ENCODE results near the gene MTFR2.
"Not testable (repeated sequence)": the region's sequence is repeated elsewhere in the genome, so short reads cannot be mapped to it uniquely, and the experiment has no call there.

The MTFR2 gene

DNA sequence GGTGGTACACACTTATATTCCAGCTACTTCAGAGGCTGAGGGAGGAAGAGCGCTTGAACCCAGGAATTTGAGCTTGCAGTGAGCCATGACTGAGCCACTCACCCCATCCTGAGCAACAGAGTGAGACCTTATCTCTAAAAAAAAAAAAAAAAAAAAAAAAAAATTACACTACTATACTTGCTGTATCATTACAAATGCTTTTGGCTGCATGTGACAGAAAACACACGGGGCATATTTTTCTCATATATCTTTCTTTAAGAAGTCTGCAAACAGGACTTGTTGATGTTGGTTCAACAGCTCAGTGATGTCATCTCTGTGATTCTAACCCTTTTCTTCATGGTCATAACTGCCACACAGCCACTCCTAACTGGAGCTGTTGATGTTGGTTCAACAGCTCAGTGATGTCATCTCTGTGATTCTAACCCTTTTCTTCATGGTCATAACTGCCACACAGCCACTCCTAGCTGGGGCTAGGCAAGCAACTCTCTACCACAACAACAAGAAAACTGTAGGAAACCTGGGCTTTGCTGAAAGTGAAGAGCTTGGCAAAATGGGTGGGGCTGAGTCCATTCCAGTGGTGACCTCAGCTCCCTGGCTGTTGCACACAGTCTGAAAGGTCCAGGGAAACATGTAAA lies 19.8 kb downstream of the MTFR2 start:
- no peak overlapping the region for H3K9ac ChIP-seq (ENCODE audit: low read length)
- H3K27ac ChIP-seq (ENCODE audit: low read length), result no peak overlapping the region
- no peaks in the 10 kb centered on the region for H3K36me3 ChIP-seq (ENCODE audit: control insufficient read depth, low read depth, low read length)
- no peak overlapping the region for H3K4me3 ChIP-seq (ENCODE audit: low read length)
- H3K27me3 ChIP-seq (ENCODE audit: control insufficient read depth, insufficient read depth, low read length), result no peaks in the 10 kb centered on the region
- H3K4me1 ChIP-seq (ENCODE audit: control insufficient read depth, low read depth, low read length), result no peaks in the 10 kb centered on the region
- no peaks in the 10 kb centered on the region for H3K9me3 ChIP-seq (ENCODE audit: control insufficient read depth, low read depth, low read length)

DNA sequence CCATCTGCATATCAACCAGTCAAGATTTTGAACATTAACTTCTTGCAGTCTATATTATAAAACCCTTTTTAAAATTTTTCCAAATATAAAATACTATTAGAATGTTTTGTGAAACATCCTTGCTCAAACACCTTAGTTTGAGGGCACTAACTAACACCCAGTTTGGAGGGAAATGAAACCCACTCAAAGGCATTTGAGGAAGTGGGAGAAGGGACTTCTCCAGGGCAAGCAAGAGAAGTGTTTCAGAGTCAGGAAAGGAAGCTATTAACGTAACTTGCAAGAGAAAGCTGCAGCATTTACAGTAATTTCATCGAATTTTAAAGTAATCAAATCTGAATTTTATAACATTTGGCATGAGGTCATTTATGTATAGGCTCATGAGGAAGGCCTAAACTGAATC lies 21.3 kb downstream of the MTFR2 start:
- no peaks in the 10 kb centered on the region for H3K4me1 ChIP-seq (ENCODE audit: control insufficient read depth, low read depth, low read length)
- H3K27ac ChIP-seq (ENCODE audit: low read length), result no peak overlapping the region
- no peak overlapping the region for H3K9ac ChIP-seq (ENCODE audit: low read length)
- H3K9me3 ChIP-seq (ENCODE audit: control insufficient read depth, low read depth, low read length), result no peaks in the 10 kb centered on the region
- H3K27me3 ChIP-seq (ENCODE audit: control insufficient read depth, insufficient read depth, low read length), result no peaks in the 10 kb centered on the region
- no peaks in the 10 kb centered on the region for H3K36me3 ChIP-seq (ENCODE audit: control insufficient read depth, low read depth, low read length)
- no peak overlapping the region for H3K4me3 ChIP-seq (ENCODE audit: low read length)

DNA sequence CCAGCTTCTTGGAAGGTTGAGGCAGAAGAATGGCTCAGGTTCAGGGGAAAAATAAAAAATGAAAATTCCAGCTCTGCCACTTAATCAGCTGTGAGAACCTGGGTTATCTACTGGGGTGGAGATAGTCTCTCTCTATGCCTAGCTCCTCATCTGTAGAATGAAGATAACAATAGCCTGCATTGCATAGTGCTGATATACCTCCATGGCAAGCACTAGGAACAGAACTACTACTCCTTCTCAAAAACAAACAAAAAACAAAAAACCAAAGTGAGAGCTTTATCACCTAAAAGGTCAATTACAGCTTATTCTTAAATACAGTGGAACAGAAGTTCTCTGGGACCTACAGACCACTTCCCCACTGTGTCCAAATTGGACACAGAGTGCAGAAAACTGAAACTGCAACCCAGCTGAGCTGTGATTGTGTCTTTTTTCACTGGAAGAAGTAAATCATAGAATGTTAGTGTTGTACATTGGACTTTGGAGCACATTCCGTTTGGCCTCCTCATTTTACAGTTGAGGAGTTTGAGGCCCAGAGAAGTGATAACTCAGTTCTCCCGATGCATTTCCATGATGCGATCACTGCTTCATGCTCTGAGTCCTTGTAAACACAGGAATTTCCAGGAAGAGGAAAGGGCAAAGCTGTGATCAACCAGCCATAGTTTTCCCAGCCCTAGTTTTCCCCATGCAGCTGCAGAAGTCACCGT lies 23.3 kb downstream of the MTFR2 start:
- Histone ChIP-seq H3K27ac (ENCODE audit: low read length) (no peak overlapping the region), H3K9ac (ENCODE audit: low read length) (no peak overlapping the region), H3K4me1 (ENCODE audit: control insufficient read depth, low read depth, low read length) (no peaks in the 10 kb centered on the region), H3K36me3 (ENCODE audit: control insufficient read depth, low read depth, low read length) (no peaks in the 10 kb centered on the region), H3K27me3 (ENCODE audit: control insufficient read depth, insufficient read depth, low read length) (no peaks in the 10 kb centered on the region), H3K9me3 (ENCODE audit: control insufficient read depth, low read depth, low read length) (no peaks in the 10 kb centered on the region), H3K4me3 (ENCODE audit: low read length) (no peak overlapping the region)

DNA sequence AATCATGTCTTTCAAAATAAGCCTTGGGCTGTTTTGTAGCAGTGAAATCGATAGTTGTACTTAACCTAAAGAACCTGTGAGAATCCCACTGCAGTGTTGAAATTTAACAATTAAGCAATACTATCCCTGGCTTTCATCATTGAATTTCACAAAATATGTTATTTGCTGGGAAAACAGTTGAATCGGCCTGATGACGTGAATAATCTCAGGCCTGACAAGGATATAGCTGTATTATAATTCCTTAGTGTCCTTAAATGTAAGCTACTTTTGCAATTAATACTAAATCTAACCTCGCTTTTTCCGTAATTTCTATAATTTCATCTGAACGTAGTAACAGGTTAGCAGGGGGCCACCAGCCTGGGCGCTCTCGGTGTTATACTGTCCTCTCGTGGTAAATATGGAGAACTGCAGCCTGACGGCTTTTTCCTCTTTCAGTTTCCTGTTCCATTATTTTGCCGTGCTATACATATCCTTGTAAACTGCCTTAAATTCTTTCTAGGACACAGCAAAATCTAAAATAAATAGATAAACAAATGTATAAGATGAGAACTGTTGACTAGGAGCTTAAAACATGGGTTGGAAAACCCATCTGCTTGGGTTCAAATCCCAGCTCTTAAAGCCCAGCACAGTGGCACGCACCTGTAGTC lies 24.0 kb downstream of the MTFR2 start:
- no peaks in the 10 kb centered on the region for H3K9me3 ChIP-seq (ENCODE audit: control insufficient read depth, low read depth, low read length)
- no peak overlapping the region for H3K27ac ChIP-seq (ENCODE audit: low read length)
- H3K4me3 ChIP-seq (ENCODE audit: low read length), result no peak overlapping the region
- no peaks in the 10 kb centered on the region for H3K36me3 ChIP-seq (ENCODE audit: control insufficient read depth, low read depth, low read length)
- H3K27me3 ChIP-seq (ENCODE audit: control insufficient read depth, insufficient read depth, low read length), result no peaks in the 10 kb centered on the region
- no peak overlapping the region for H3K9ac ChIP-seq (ENCODE audit: low read length)
- no peaks in the 10 kb centered on the region for H3K4me1 ChIP-seq (ENCODE audit: control insufficient read depth, low read depth, low read length)

DNA sequence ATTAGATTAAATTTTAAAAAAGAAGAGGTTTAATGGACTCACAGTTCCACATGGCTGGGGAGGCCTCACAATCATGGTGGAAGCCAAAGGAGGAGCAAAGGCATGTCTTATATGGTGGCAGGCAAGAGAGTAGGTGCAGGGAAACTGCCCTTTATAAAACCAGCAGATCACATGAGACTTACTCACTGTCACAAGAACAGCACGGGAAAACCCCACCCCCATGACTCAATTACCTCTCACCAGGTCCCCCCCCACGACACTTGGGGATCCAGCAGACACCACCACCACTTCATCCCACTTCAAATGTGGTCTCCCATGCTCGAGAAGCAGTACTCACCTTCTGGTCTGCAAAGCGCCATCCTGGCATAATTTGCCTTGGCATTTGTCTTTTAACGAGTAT lies 24.6 kb downstream of the MTFR2 start:
- Histone ChIP-seq H3K27ac (ENCODE audit: low read length) (no peak overlapping the region), H3K27me3 (ENCODE audit: control insufficient read depth, insufficient read depth, low read length) (no peaks in the 10 kb centered on the region), H3K9me3 (ENCODE audit: control insufficient read depth, low read depth, low read length) (no peaks in the 10 kb centered on the region), H3K36me3 (ENCODE audit: control insufficient read depth, low read depth, low read length) (no peaks in the 10 kb centered on the region), H3K4me1 (ENCODE audit: control insufficient read depth, low read depth, low read length) (no peaks in the 10 kb centered on the region), H3K9ac (ENCODE audit: low read length) (no peak overlapping the region), H3K4me3 (ENCODE audit: low read length) (no peak overlapping the region)

DNA sequence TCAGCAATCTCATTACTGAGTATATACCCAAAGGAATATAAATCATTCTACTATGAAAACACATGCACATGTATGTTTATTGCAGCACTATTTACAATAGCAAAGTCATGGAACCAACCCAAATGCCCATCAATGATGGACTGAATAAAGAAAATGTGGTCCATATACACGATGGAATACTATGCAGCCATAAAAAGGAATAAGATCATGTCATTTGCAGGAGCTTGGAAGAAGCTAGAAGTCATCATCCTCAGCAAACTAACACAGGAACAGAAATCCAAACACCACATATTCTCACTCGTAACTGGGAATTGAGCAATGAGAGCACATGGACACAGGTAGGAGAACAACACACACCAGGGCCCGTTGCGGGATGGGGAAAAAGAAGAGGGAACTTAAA lies 25.1 kb downstream of the MTFR2 start:
- not testable (repeated sequence) for H3K36me3 ChIP-seq (ENCODE audit: control insufficient read depth, low read depth, low read length); H3K27me3 ChIP-seq (ENCODE audit: control insufficient read depth, insufficient read depth, low read length); H3K9me3 ChIP-seq (ENCODE audit: control insufficient read depth, low read depth, low read length); H3K9ac ChIP-seq (ENCODE audit: low read length); H3K27ac ChIP-seq (ENCODE audit: low read length); H3K4me1 ChIP-seq (ENCODE audit: control insufficient read depth, low read depth, low read length); H3K4me3 ChIP-seq (ENCODE audit: low read length)

DNA sequence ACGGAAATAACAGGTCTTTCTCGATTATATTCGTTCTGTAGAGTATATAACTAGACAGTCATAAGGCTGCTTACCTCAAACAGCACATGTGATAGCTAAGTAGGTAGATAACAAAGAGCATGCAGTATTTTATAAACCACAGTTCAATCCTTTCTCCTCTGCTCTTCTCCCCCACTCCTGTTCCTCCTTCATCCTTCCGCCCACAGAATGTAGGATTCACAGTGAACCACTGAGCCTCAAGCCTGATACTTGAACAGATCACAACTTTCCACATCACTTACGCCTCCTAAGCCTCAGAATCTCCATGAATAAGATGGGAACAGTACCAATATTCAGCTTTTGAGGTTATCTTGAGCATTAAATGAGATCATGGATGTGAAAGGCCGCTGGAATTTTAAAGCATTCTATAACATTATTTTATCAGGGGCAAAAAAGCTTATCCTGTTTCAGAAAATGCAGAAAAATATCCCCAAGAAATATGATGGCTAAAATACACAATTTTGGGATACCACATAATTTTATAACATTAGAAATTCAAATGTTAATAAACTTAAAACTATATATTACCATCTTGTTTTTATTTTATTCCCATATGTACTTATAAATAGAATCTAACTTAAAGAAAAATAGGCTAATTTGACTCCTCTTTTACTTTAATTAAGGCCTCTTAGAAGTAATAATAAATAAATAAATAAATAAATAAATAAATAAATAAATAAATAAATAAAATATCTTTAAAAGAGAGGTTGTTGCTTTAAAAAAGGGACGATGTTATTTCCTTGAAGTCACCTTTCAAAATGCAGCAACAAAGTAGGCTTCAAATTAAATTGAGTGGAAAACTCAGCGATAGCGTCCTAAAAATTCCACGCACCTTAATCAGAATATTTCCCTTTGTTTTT lies 33.4 kb downstream of the MTFR2 start:
- H3K27me3 ChIP-seq (ENCODE audit: control insufficient read depth, insufficient read depth, low read length), result no peaks in the 10 kb centered on the region
- no peak overlapping the region for H3K9ac ChIP-seq (ENCODE audit: low read length)
- no peak overlapping the region for H3K27ac ChIP-seq (ENCODE audit: low read length)
- H3K4me3 ChIP-seq (ENCODE audit: low read length), result no peak overlapping the region
- no peaks in the 10 kb centered on the region for H3K9me3 ChIP-seq (ENCODE audit: control insufficient read depth, low read depth, low read length)
- H3K36me3 ChIP-seq (ENCODE audit: control insufficient read depth, low read depth, low read length), result no peaks in the 10 kb centered on the region
- no peaks in the 10 kb centered on the region for H3K4me1 ChIP-seq (ENCODE audit: control insufficient read depth, low read depth, low read length)

DNA sequence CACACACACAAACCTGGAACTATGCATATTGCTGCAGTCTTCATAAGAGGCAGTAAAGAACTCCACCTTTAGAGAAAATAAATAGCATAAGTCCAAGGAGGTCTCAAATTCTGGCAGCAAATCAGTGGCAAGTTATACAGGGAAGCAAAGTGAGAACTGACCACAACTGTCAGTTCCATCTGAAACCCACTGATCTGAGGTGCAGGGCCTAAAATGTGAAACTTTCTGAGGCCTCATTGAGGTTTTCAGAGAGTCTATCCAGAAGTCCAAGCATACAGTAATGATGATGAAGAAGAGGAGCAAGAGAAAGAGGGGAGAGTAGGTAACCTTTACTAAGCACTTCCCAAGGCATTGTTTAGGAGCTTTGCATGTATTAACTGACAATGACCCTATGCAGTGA lies 36.3 kb downstream of the MTFR2 start:
- Histone ChIP-seq H3K9ac (ENCODE audit: low read length) (no peak overlapping the region), H3K4me1 (ENCODE audit: control insufficient read depth, low read depth, low read length) (no peaks in the 10 kb centered on the region), H3K27me3 (ENCODE audit: control insufficient read depth, insufficient read depth, low read length) (no peaks in the 10 kb centered on the region), H3K27ac (ENCODE audit: low read length) (no peak overlapping the region), H3K4me3 (ENCODE audit: low read length) (no peak overlapping the region), H3K36me3 (ENCODE audit: control insufficient read depth, low read depth, low read length) (no peaks in the 10 kb centered on the region), H3K9me3 (ENCODE audit: control insufficient read depth, low read depth, low read length) (no peaks in the 10 kb centered on the region)

DNA sequence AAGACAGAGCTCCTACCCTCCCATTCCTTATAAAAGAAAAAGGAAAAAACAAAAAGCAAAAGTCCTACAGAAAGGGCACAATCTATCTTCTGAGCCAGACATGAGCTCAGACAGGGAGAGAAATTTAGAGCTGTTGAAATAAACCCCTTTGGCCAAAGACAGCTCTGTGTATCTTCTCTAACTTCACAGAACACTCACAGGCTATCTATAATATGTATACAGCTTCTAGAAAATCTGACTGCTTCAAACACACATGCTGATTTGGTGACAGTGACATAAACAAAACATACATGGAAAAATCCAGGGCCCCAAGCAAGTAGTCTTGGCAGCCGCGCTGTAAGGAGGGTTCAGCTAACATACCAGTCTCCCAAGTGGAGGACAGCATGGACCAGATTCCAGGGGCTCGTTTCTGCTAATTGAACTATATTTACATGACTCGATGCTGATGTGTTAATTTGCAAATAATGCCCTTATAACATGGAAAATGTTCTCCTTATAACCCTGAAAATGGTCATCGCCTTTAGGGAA lies 37.0 kb downstream of the MTFR2 start:
- Histone ChIP-seq H3K4me1 (ENCODE audit: control insufficient read depth, low read depth, low read length) (no peaks in the 10 kb centered on the region), H3K36me3 (ENCODE audit: control insufficient read depth, low read depth, low read length) (no peaks in the 10 kb centered on the region), H3K9me3 (ENCODE audit: control insufficient read depth, low read depth, low read length) (no peaks in the 10 kb centered on the region), H3K4me3 (ENCODE audit: low read length) (no peak overlapping the region), H3K27ac (ENCODE audit: low read length) (no peak overlapping the region), H3K9ac (ENCODE audit: low read length) (no peak overlapping the region), H3K27me3 (ENCODE audit: control insufficient read depth, insufficient read depth, low read length) (no peaks in the 10 kb centered on the region)

DNA sequence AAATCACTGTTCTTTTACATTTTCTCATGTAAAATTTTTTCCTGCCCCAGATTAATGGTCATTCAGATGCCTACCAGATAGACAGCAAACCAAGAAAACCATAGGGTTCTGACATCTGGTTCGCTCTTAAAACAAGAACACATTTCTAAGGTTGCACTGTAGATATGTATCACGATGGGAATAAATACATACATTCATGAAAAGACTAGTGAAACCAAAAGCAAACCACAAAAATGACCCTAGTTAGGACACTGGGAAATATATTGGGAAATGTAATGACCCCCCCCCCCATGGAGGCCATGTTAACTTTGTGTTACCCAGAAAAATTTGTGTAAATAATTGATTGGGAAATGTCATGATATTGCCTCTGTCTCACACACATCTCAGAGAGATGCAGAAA lies 37.5 kb downstream of the MTFR2 start:
- H3K9me3 ChIP-seq (ENCODE audit: control insufficient read depth, low read depth, low read length), result no peaks in the 10 kb centered on the region
- H3K4me1 ChIP-seq (ENCODE audit: control insufficient read depth, low read depth, low read length), result no peaks in the 10 kb centered on the region
- H3K9ac ChIP-seq (ENCODE audit: low read length), result no peak overlapping the region
- no peaks in the 10 kb centered on the region for H3K27me3 ChIP-seq (ENCODE audit: control insufficient read depth, insufficient read depth, low read length)
- no peak overlapping the region for H3K4me3 ChIP-seq (ENCODE audit: low read length)
- no peaks in the 10 kb centered on the region for H3K36me3 ChIP-seq (ENCODE audit: control insufficient read depth, low read depth, low read length)
- H3K27ac ChIP-seq (ENCODE audit: low read length), result no peak overlapping the region

DNA sequence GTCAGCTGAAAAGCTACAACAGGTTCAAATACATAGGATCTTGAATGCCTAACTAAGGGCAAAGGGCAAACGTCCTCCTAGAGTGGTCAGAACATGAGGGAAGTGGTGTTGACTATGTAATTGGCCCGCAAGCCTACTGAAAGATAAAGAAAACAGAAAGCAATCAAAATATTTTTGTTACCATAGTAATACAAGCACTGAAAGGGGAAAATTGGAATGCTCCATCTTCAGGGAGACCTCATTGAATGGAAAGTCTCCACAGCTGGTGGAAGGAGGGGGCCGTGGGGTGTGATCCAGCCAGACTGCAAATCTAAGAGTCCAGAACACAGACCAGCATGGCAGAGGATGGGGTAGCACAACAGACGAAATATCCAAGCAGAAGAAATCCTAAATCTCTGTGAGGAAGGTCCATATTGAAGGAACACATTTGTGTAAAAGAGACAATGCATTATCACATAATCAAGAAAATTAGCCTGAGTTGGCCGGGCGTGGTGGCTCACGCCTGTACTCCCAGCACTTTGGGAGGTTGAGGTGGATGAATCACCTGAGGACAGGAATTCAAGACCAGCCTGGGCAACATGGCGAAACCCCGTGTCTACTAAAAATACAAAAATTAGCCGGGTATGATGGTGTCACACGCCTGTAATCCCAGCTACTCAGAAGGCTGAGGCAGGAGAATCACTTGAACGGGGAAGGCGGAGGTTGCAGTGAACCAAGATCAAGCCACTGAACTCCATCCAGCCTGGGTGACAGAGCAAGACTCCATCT lies 39.5 kb downstream of the MTFR2 start:
- H3K27me3 ChIP-seq (ENCODE audit: control insufficient read depth, insufficient read depth, low read length), result no peaks in the 10 kb centered on the region
- no peaks in the 10 kb centered on the region for H3K4me1 ChIP-seq (ENCODE audit: control insufficient read depth, low read depth, low read length)
- no peaks in the 10 kb centered on the region for H3K36me3 ChIP-seq (ENCODE audit: control insufficient read depth, low read depth, low read length)
- no peak overlapping the region for H3K27ac ChIP-seq (ENCODE audit: low read length)
- H3K9me3 ChIP-seq (ENCODE audit: control insufficient read depth, low read depth, low read length), result no peaks in the 10 kb centered on the region
- no peak overlapping the region for H3K4me3 ChIP-seq (ENCODE audit: low read length)
- H3K9ac ChIP-seq (ENCODE audit: low read length), result no peak overlapping the region

All from iPS-18a (cell line).